GM23338 (cell line): ENCODE data around the gene HSPA12B. TPM values are rescaled to one million over a fixed set of nuclear protein-coding genes. Genes with fewer than 3 reads are reported as not detected.

Experiments used
- ATAC-seq: fragments of 200-7000 bp; cut with Tn5 transposase; 3 replicates; pipeline ENCODE4 v1.9.1; 2020
- DNase-seq: peaks from one replicate; pipeline ENCODE4 v3.0.0-alpha.2; 2015; ENCODE audit warnings: low spot score
- H2AFZ ChIP-seq: fragments of 200-600 bp; sonication (generic); 2 replicates; pipeline ENCODE4 v1.8.0; 2016; ENCODE audit warnings: antibody characterized with exemption, mild to moderate bottlenecking, moderate library complexity
- H3F3A ChIP-seq: fragments of 200-600 bp; sonication (generic); replicated peaks from 2 replicates; pipeline ENCODE4 v1.8.0; 2017; ENCODE audit warnings: antibody characterized with exemption, mixed run types, low read depth
- H3K27ac ChIP-seq: fragments of 200-600 bp; sonication (generic); 2 replicates; pipeline ENCODE4 v1.6.1; 2016; ENCODE audit warnings: low read depth
- H3K27me3 ChIP-seq: fragments of 200-600 bp; sonication (generic); 2 replicates; pipeline ENCODE4 v1.8.0; 2016; ENCODE audit warnings: mild to moderate bottlenecking, mixed run types, moderate library complexity; ENCODE audit not compliant: insufficient read depth
- H3K36me3 ChIP-seq: fragments of 200-600 bp; sonication (generic); 2 replicates; pipeline ENCODE4 v1.8.0; 2016; ENCODE audit warnings: mild to moderate bottlenecking; ENCODE audit not compliant: insufficient read depth
- H3K4me1 ChIP-seq: fragments of 200-600 bp; sonication (generic); 2 replicates; pipeline ENCODE4 v1.8.0; 2016; ENCODE audit warnings: mild to moderate bottlenecking, moderate library complexity; ENCODE audit not compliant: insufficient read depth
- H3K4me2 ChIP-seq: fragments of 200-600 bp; sonication (generic); 2 replicates; pipeline ENCODE4 v1.7.1; 2017; ENCODE audit warnings: mixed run types
- H3K4me3 ChIP-seq: fragments of 200-600 bp; sonication (generic); 2 replicates; pipeline ENCODE4 v1.6.1; 2016; ENCODE audit warnings: mixed run types
- H3K79me2 ChIP-seq: fragments of 200-600 bp; sonication (generic); replicated peaks from 2 replicates; pipeline ENCODE4 v1.8.0; 2017; ENCODE audit warnings: mild to moderate bottlenecking; ENCODE audit not compliant: insufficient read depth
- H3K9me2 ChIP-seq: fragments of 200-600 bp; sonication (generic); 2 replicates; pipeline ENCODE4 v1.8.0; 2017; ENCODE audit not compliant: insufficient read depth
- H4K20me1 ChIP-seq: fragments of 200-600 bp; sonication (generic); replicated peaks from 2 replicates; pipeline ENCODE4 v1.8.0; 2017; ENCODE audit warnings: mild to moderate bottlenecking; ENCODE audit not compliant: insufficient read depth
- H3K27ac Mint-ChIP-seq: 2 replicates; pipeline ENCODE4 v1.8.0; 2020; ENCODE audit warnings: inconsistent platforms, mild to moderate bottlenecking, moderate library complexity, mixed read lengths
- H3K27me3 Mint-ChIP-seq: 3 replicates; pipeline ENCODE4 v1.8.0; 2022; ENCODE audit warnings: low read depth, mild to moderate bottlenecking, moderate library complexity, mixed read lengths, inconsistent platforms; ENCODE audit not compliant: insufficient read depth, poor library complexity
- H3K36me3 Mint-ChIP-seq: 3 replicates; pipeline ENCODE4 v1.8.0; 2021; ENCODE audit warnings: low read depth, mild to moderate bottlenecking, inconsistent platforms, moderate library complexity, mixed read lengths
- H3K4me1 Mint-ChIP-seq: 3 replicates; pipeline ENCODE4 v1.8.0; 2020; ENCODE audit warnings: mild to moderate bottlenecking, inconsistent platforms, mixed read lengths
- H3K4me3 Mint-ChIP-seq: 3 replicates; pipeline ENCODE4 v1.8.0; 2021; ENCODE audit warnings: moderate library complexity, mild to moderate bottlenecking, inconsistent platforms, mixed read lengths
- H3K9me3 Mint-ChIP-seq: 3 replicates; pipeline ENCODE4 v1.8.0; 2020; ENCODE audit warnings: moderate library complexity, mild to moderate bottlenecking, inconsistent platforms, mixed read lengths
- CREB1 ChIP-seq: fragments of 250-450 bp; sonication (Bioruptor Pico); IDR thresholded peaks from 2 replicates; pipeline ENCODE4 v1.5.0; 2020; ENCODE audit warnings: low read depth, mild to moderate bottlenecking, moderate library complexity
- ETS1 ChIP-seq: IDR thresholded peaks from 2 replicates; pipeline ENCODE4 v1.6.1; 2016; ENCODE audit warnings: antibody characterized with exemption
- EZH2 ChIP-seq: fragments of 200-600 bp; sonication (generic); IDR thresholded peaks from one replicate; pipeline ENCODE4 v1.8.0; 2017; ENCODE audit warnings: antibody characterized with exemption, mild to moderate bottlenecking, low read depth; ENCODE audit not compliant: unreplicated experiment
- EZH2phosphoT487 ChIP-seq: fragments of 200-600 bp; sonication (generic); IDR thresholded peaks from one replicate; pipeline ENCODE4 v1.8.1; 2018; ENCODE audit warnings: antibody characterized with exemption; ENCODE audit not compliant: unreplicated experiment
- JUNB ChIP-seq: IDR thresholded peaks from one replicate; pipeline ENCODE4 v1.6.1; 2016; ENCODE audit warnings: antibody characterized with exemption; ENCODE audit not compliant: unreplicated experiment
- NANOG ChIP-seq: IDR thresholded peaks from 2 replicates; pipeline ENCODE4 v1.6.1; 2016; ENCODE audit warnings: antibody characterized with exemption, borderline replicate concordance
- POLR2AphosphoS5 ChIP-seq: IDR thresholded peaks from 2 replicates; pipeline ENCODE4 v1.6.1; 2016; ENCODE audit warnings: antibody characterized with exemption, low read depth
- STAT1 ChIP-seq: IDR thresholded peaks from one replicate; pipeline ENCODE4 v1.6.1; 2016; ENCODE audit warnings: antibody characterized with exemption; ENCODE audit not compliant: unreplicated experiment
- ZNF331 ChIP-seq: fragments of 250-450 bp; sonication (Bioruptor Pico); IDR thresholded peaks from 2 replicates; pipeline ENCODE4 v1.5.0; 2020; ENCODE audit warnings: low read depth, mild to moderate bottlenecking, moderate library complexity
- ZNF462 ChIP-seq: fragments of 250-450 bp; sonication (Bioruptor Pico); IDR thresholded peaks from 2 replicates; pipeline ENCODE4 v1.5.0; 2020; ENCODE audit warnings: mild to moderate bottlenecking, moderate library complexity
- polyA plus RNA-seq: library from polyadenylated mRNA; unstranded; fragments of >200 nt; fragmentation: Nextera tagmentation; extraction: Ambion mirVana; gene quantifications from 2 replicates; pipeline ENCODE4 v1.2.1, GENCODE V29; 2016
- total RNA-seq: library from RNA; depleted of rRNA; stranded (reverse); fragments of >200 nt; shearing (Covaris generic); gene quantifications from 2 replicates; pipeline ENCODE4 v1.2.3, GENCODE V29; 2014
- TF ChIP-seq, protein P1 (sequence below), 2 experiments: fragments of 200-600 bp in 1 of 2; sonication (generic) in 1 of 2; conservative IDR thresholded peaks; 2 replicates each; pipeline versions ENCODE4 v1.5.1 to v1.6.1; 2016 to 2017; ENCODE audit warnings: antibody characterized with exemption in 2 of 2, low read depth in 2 of 2, mild to moderate bottlenecking in 2 of 2, moderate library complexity in 1 of 2
- TF ChIP-seq, protein P2 (sequence below): IDR thresholded peaks from one replicate; pipeline ENCODE4 v1.6.1; 2018; ENCODE audit warnings: antibody characterized with exemption; ENCODE audit not compliant: unreplicated experiment

Gene HSPA12B
- total and polyA plus RNA-seq, 2 experiments from 2014 or later: 2.8 to 6.5 TPM

GRCh38 chr20:3765171-3765882 is 32.8 kb downstream of the HSPA12B start:
- Histone ChIP-seq H3K27ac (no peak overlapping the region), H3K4me1 (peaks cover 23% of the 10 kb centered on the region), H3F3A (0 out of 2 replicates have a peak, but pooled peaks cover 4% of the 10 kb centered on the region), H3K9me2 (no peaks in the 10 kb centered on the region), H2AFZ (no peak overlapping the region), H3K4me3 (no peak overlapping the region), H4K20me1 (peaks cover 6% of the 10 kb centered on the region), H3K36me3 (no peaks in the 10 kb centered on the region; the same call in none of the 2 replicates), H3K27me3 (no peaks in the 10 kb centered on the region), H3K79me2 (peaks cover 30% of the 10 kb centered on the region), H3K4me2 (no peak overlapping the region)
- H3K9me3 Mint-ChIP-seq: no peaks in the 10 kb centered on the region
- H3K4me1 Mint-ChIP-seq: peaks cover 16% of the 10 kb centered on the region
- peaks cover 7% of the 10 kb centered on the region; the same call in 1 of the 3 replicates for H3K36me3 Mint-ChIP-seq
- TF ChIP-seq ZNF331 (CRISPR knock-in tag): no peak
- no peak for TF ChIP-seq POLR2AphosphoS5
- TF ChIP-seq EZH2: no peak
- no peak for TF ChIP-seq ETS1
- TF ChIP-seq CREB1: no peak
- no peak for TF ChIP-seq EZH2phosphoT487
- no peak for TF ChIP-seq STAT1
- TF ChIP-seq, protein P1, sequence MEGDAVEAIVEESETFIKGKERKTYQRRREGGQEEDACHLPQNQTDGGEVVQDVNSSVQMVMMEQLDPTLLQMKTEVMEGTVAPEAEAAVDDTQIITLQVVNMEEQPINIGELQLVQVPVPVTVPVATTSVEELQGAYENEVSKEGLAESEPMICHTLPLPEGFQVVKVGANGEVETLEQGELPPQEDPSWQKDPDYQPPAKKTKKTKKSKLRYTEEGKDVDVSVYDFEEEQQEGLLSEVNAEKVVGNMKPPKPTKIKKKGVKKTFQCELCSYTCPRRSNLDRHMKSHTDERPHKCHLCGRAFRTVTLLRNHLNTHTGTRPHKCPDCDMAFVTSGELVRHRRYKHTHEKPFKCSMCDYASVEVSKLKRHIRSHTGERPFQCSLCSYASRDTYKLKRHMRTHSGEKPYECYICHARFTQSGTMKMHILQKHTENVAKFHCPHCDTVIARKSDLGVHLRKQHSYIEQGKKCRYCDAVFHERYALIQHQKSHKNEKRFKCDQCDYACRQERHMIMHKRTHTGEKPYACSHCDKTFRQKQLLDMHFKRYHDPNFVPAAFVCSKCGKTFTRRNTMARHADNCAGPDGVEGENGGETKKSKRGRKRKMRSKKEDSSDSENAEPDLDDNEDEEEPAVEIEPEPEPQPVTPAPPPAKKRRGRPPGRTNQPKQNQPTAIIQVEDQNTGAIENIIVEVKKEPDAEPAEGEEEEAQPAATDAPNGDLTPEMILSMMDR (conservative IDR thresholded peaks at IDR 0.05; ENCODE audit: low read depth in 2 of 2): no peak
- TF ChIP-seq JUNB: no peak
- TF ChIP-seq NANOG: no peak
- TF ChIP-seq, protein P2, sequence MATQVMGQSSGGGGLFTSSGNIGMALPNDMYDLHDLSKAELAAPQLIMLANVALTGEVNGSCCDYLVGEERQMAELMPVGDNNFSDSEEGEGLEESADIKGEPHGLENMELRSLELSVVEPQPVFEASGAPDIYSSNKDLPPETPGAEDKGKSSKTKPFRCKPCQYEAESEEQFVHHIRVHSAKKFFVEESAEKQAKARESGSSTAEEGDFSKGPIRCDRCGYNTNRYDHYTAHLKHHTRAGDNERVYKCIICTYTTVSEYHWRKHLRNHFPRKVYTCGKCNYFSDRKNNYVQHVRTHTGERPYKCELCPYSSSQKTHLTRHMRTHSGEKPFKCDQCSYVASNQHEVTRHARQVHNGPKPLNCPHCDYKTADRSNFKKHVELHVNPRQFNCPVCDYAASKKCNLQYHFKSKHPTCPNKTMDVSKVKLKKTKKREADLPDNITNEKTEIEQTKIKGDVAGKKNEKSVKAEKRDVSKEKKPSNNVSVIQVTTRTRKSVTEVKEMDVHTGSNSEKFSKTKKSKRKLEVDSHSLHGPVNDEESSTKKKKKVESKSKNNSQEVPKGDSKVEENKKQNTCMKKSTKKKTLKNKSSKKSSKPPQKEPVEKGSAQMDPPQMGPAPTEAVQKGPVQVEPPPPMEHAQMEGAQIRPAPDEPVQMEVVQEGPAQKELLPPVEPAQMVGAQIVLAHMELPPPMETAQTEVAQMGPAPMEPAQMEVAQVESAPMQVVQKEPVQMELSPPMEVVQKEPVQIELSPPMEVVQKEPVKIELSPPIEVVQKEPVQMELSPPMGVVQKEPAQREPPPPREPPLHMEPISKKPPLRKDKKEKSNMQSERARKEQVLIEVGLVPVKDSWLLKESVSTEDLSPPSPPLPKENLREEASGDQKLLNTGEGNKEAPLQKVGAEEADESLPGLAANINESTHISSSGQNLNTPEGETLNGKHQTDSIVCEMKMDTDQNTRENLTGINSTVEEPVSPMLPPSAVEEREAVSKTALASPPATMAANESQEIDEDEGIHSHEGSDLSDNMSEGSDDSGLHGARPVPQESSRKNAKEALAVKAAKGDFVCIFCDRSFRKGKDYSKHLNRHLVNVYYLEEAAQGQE: no peak
- no peak for TF ChIP-seq ZNF462 (CRISPR knock-in tag)
- DNase-seq (no peak), ATAC-seq (no peak)
- peak overlapping the region; percentile 92 for H3K4me3 Mint-ChIP-seq
- peaks cover 11% of the 10 kb centered on the region for H3K27me3 Mint-ChIP-seq
- H3K27ac Mint-ChIP-seq: no peak overlapping the region
